GM19463 (cell line): Measurements from ENCODE around the gene ABHD14A.
A peak's percentile ranks its signal among the peaks of the same experiment; 100 is the strongest.
"Not testable (repeated sequence)": the region's sequence is repeated elsewhere in the genome, so short reads cannot be mapped to it uniquely, and the experiment has no call there.

Source experiments
- ATAC-seq: cut with Tn5 transposase; IDR thresholded peaks from one replicate; pipeline ENCODE4 v1.9.1; 2021; ENCODE audit warnings: mild to moderate bottlenecking, moderate library complexity; ENCODE audit not compliant: unreplicated experiment

ABHD14A gene

DNA sequence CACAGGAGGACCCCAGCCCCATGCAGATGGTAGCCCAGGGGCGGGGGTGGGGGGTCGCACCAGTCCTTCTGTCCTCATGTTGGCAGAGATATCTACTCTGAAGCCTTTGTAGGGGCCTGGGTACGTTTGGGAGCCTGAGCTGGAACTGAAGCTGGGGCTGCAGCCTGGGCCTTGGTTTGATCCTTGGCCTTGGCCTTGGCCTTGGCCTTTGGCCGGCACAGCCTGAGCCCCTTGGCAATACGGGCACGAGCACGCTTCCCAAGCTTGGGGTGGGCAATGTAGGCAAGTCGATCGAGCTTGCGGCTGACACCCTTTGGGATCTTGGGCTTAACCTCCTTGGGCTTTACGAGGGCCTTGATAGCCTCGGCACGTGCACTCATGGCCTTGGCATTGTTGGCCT lies 18.8 kb downstream of the ABHD14A start:
- not testable (repeated sequence) for ATAC-seq

GRCh38 chr3:51994530-51994929 lies 19.7 kb downstream of the ABHD14A start:
- no peak for ATAC-seq

DNA sequence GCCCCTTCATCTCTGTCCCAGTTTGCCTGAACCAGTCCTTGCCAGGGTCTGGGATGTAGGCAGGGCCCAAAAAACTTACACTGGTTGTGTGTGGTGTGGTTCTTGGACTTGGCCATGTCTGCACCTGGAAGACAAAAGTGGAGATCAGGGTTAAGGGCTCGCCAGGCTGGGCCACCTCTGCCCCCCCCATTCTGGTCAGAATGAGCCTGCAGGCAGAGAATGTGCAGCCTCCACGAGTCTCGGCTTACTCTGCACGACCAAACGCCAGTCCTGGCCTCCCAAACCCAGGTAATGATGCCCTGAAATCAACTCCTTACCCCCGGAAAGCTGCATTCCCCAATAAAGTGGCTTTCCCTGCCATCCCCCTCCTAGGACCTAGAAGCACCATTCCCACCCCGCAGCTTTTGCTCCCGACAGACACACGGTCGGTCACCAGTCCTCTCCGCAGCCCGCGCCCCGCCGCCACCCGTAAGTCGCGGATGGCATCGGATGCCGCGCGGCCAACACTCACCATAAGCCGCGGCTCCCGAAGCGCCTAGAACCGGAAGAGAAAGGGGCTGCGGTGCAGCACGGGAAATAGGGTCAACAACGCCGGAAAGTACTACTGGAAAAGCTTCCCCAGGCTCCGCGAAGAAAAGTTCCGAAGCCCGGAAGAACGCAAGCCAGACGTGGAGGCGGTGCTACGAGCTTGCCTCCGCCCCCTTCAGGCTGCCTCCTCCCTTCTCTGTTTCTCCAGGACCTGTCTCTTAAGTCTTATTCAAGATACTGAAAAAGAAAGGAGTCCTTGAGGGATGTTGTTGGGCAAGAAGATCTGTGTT lies 20.7 kb downstream of the ABHD14A start, which contains the start of gene RPL29:
RPL29 (minus strand) TSS at position 550 of the 818 bp plus-strand sequence; CDS start at position 116, 434 bp downstream.
- ATAC-seq = peak; percentile 89

DNA sequence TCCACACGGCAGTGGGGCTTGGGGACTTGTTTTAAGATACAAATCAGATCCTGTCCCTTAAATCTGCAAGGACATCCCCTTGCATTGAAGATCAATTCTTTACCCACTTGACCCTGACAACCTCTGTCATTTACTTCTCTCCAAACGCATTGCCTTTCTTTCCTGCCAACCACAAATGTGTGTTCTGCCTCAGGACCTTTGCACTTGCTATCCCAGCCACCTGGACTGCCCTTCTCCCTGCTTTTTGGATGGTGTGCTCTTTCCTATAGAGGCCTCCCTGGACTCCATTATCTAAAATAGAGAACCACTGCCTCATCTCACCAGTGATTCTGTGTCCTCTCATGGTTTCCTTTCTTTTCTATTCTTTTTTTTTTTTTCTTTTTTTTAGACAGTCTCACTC lies 22.3 kb downstream of the ABHD14A start:
- ATAC-seq = no peak

DNA sequence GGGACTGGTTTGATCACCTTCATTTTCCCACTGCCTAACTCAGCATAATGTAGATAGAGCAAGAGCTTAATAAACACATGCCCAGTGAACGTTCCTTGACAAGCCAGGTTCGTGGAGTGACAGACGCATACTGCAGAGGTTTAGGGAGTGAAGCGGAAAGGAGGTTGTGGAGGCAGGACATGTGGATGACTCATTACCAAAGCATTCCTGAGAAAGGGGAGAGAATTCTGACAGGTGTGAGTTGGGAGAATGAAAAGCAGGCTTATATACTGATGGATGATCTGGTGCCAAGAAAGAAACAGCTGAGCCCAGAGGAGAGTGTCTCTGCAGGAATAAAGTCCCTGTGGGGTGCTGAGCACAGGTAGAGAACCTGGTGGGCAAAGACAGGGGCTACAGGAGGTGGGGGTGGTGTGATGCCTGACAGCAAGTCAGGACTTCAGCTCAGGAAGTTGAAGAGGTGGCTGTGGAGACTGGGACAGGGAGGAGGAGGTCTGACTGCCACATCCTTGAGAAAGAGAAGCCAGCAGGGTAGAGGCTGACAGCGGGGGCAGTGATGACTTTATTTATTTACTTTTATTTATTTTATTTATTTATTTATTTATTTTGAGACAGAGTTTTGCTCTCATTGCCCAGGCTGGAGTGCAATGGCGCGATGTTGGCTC lies 23.2 kb downstream of the ABHD14A start:
- no peak for ATAC-seq

DNA sequence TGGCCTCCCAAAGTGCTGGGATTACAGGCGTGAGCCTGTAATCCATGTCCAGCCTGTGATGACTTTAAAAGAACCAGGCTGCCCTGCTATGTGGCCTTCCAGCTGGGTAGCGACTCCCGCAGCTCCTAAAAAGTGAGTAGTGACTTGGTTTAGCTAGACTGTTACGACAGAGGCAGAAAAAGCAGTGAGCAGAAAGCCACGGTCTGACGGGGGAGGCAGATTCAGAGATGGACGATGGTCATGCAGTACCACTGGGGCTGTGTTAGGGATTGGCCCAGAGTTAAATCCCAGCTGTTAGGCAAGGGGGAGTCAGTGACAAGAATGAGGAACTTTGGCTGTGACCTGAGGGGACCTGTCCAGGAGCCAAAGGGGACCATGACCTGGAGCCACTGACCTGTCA lies 23.9 kb downstream of the ABHD14A start:
- no peak for ATAC-seq

DNA sequence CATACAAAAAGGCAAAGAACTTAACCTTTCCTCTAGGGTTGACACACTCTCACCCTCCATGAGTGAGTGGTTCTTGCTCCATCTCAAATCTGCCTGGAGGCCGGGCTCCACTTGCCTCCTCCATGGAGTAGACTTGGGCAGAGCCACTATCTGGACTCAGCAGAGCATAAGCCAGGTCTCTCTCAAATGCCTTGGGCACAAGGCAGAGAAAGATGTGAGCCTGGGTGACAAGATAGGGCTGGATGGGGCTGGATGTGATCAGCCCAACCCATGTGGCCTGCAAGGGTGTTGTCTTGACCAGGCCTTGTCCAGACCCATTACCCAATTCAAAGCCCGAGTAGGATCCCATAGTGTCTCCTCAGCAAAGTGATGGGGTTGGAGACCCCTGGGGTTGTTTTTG lies 25.0 kb downstream of the ABHD14A start:
- no peak for ATAC-seq

GRCh38 chr3:52001443-52001974 lies 26.6 kb downstream of the ABHD14A start:
- ATAC-seq = peak; percentile 76

GRCh38 chr3:52002748-52003147 lies 27.9 kb downstream of the ABHD14A start:
- no peak for ATAC-seq

GRCh38 chr3:52004163-52004787 lies 29.4 kb downstream of the ABHD14A start:
- ATAC-seq = no peak

DNA sequence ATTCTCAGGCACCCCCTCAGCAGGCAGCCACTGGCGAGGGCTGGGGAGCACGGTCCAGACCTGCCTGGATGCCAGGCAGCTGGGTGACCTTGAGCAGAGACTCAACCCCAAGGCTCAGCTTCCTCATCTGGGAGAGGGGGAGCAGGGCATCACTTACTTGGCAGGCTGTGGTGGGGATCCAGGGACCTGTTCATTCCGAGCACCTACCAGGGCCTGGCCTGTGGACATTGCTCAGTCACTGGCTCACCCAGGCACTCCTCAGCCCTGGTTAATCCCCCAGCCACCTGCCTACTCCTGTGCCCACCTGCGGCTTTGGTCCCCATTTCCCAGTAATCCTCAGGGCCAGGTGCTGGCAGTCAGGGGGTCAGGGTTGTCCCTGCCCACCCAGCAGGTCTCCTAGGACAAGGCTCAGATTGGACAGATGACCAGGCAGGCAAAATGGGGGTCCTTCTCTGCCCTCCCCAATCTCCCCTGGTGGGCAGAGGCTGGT lies 30.1 kb downstream of the ABHD14A start:
- ATAC-seq = no peak

- ATAC-seq = no peak
These were observed 30.7 kb downstream of the ABHD14A start for GRCh38 chr3:52005571-52005986.

DNA sequence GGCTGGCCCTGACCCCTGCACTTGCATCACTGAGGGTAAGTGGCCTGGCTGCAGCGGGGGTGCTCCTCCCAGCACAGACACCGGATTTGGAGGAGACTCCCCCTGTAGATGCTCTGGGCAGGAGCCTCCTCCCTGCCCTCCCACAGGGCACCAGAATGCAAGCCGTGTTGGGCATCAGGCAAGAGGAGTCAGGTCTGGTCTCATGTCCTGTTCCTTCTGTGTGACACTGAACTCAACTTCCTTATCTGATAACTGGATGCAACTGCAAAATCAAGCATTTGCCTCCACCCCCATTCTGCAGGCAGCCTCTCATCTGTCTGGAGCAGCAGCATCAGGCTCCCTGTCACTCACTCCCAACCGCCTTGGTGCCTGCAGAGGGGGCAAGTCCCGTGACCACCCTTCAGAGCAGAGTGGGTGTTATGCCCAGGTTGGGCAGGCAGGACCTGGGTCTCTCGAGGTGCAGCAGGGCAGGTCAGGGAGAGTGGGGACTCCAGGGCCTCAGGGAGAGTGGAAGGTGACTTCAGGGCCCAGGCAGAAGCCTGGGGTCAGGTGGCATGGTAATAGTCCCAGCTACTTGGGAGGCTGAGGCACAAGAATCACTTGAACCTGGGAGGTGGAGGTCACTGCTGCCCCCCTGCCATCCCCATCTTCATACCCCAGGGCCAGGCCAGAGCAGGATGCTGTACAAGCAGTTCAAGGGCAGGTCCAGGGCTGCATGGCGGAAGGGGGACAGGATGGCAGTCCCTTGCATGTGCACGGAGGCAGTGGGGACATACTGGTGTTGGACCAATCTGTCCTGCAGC lies 31.4 kb downstream of the ABHD14A start:
- ATAC-seq = no peak

GRCh38 chr3:52006820-52007133 lies 31.9 kb downstream of the ABHD14A start:
- ATAC-seq = no peak

- no peak for ATAC-seq
These were observed 32.4 kb downstream of the ABHD14A start for GRCh38 chr3:52007291-52007690.

GRCh38 chr3:52010431-52010830 lies 35.6 kb downstream of the ABHD14A start:
- ATAC-seq = no peak

DNA sequence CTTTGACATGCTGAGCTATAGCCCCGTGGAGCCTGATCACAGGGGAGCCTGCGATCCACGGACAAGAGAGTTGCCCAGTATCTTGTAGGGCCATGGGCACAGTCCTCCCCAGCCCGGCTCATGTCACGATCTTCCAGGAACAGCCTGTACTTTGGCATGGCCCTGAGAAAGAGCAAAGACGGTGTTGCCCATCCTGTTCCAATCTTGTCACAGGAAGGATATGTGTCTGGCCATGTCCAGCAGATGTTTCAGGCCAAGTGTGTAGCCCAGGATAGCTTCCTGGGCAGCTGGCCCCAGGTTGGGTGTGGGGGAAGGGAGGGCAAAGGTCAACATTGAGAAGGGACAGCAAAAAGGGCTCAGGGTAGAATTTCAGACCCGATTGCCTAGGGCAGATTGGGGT lies 37.8 kb downstream of the ABHD14A start:
- ATAC-seq = no peak

- no peak for ATAC-seq
These were observed 39.1 kb downstream of the ABHD14A start for GRCh38 chr3:52013802-52014598.

GRCh38 chr3:52014613-52015012 lies 39.7 kb downstream of the ABHD14A start:
- no peak for ATAC-seq
